K562 (cell line): Measurements from ENCODE around the gene SYN1. TPM values are rescaled to one million over a fixed set of nuclear protein-coding genes. Genes with fewer than 3 reads are reported as not detected.

ENCODE experiments used
- CBFB ChIP-seq: sonication (generic); formaldehyde crosslinking; IDR thresholded peaks from 2 replicates; pipeline ENCODE4 v1.4.0; 2020; ENCODE audit warnings: mild to moderate bottlenecking, missing genetic modification reagents
- ETV6 ChIP-seq, 3 experiments: fragments of 150-350 bp in 1 of 3; sonication (generic) in 1 of 3; formaldehyde crosslinking in 1 of 3; IDR thresholded peaks; 2 replicates each; pipeline versions ENCODE4 v1.6.1 to v1.8.0; 2014 to 2022; ENCODE audit warnings: borderline replicate concordance in 2 of 3, low read depth in 2 of 3, antibody characterized with exemption in 1 of 3, low read length in 1 of 3, mild to moderate bottlenecking in 1 of 3, missing genetic modification reagents in 1 of 3
- FOXP1 ChIP-seq: sonication (generic); formaldehyde crosslinking; IDR thresholded peaks from 2 replicates; pipeline ENCODE4 v1.8.0; 2022; ENCODE audit warnings: mild to moderate bottlenecking, missing genetic modification reagents
- HNRNPUL1 ChIP-seq: fragments of 200-400 bp; formaldehyde crosslinking; IDR thresholded peaks from 2 replicates; pipeline ENCODE4 v1.6.1; 2017; ENCODE audit warnings: low read length
- HOMEZ ChIP-seq: fragments of 250-450 bp; sonication (Bioruptor Pico); IDR thresholded peaks from 2 replicates; pipeline ENCODE4 v1.4.0; 2020; ENCODE audit warnings: mild to moderate bottlenecking, moderate library complexity
- KLF13 ChIP-seq: fragments of 450-650 bp; IDR thresholded peaks from 2 replicates; pipeline ENCODE4 v1.6.1; 2016; ENCODE audit warnings: missing genetic modification characterization, low read depth, mild to moderate bottlenecking, missing compliant biosample characterization, moderate library complexity, borderline replicate concordance
- LARP7 ChIP-seq: fragments of 450-650 bp; IDR thresholded peaks from 2 replicates; pipeline ENCODE4 v1.6.1; 2016
- MTF1 ChIP-seq: fragments of 250-450 bp; sonication (Bioruptor Pico); IDR thresholded peaks from 2 replicates; pipeline ENCODE4 v1.9.0; 2021; ENCODE audit warnings: moderate library complexity, mild to moderate bottlenecking, inconsistent platforms, borderline replicate concordance
- NEUROD1 ChIP-seq: fragments of 150-350 bp; IDR thresholded peaks from 2 replicates; pipeline ENCODE4 v1.6.1; 2014; ENCODE audit warnings: borderline replicate concordance, low read length, low read depth; ENCODE audit not compliant: partially characterized antibody
- NONO ChIP-seq, 2 experiments: fragments of 200-400 bp in 1 of 2; fragments of 450-650 bp in 1 of 2; formaldehyde crosslinking in 1 of 2; IDR thresholded peaks; 2 replicates each; pipeline ENCODE4 v1.6.1; 2017; ENCODE audit warnings: low read depth in 2 of 2, mild to moderate bottlenecking in 2 of 2, moderate library complexity in 2 of 2, low read length in 1 of 2
- PHF8 ChIP-seq: fragments of 200-600 bp; sonication (generic); IDR thresholded peaks from 2 replicates; pipeline ENCODE4 v1.6.1; 2012; ENCODE audit warnings: mixed run types, mild to moderate bottlenecking, inconsistent platforms, low read length, moderate library complexity, borderline replicate concordance
- POLR3G ChIP-seq: IDR thresholded peaks from 2 replicates; pipeline ENCODE4 v1.6.1; 2011; ENCODE audit not compliant: insufficient read length, insufficient replicate concordance; ENCODE audit errors: extremely low read depth
- RBM15 ChIP-seq: fragments of 200-400 bp; formaldehyde crosslinking; IDR thresholded peaks from 2 replicates; pipeline ENCODE4 v1.6.1; 2018; ENCODE audit warnings: mild to moderate bottlenecking, low read length, moderate library complexity; ENCODE audit not compliant: insufficient read depth
- RHOXF2B ChIP-seq: fragments of 250-450 bp; sonication (Bioruptor Pico); conservative IDR thresholded peaks from 2 replicates; pipeline ENCODE4 v1.5.1; 2021
- TBP ChIP-seq: optimal IDR thresholded peaks from 2 replicates; pipeline ENCODE3; 2011; ENCODE audit warnings: low read depth, low read length, improper control_type of control experiment
- TFE3 ChIP-seq: fragments of 450-650 bp; formaldehyde crosslinking; IDR thresholded peaks from 2 replicates; pipeline ENCODE4 v1.4.0; 2020; ENCODE audit warnings: mild to moderate bottlenecking, mixed read lengths
- WHSC1 ChIP-seq: IDR thresholded peaks from one replicate; pipeline ENCODE4 v1.6.1; 2012; ENCODE audit warnings: low read length, control low read depth, inconsistent platforms
- ZBTB8A ChIP-seq: fragments of 450-650 bp; IDR thresholded peaks from 2 replicates; pipeline ENCODE4 v1.6.1; 2018; ENCODE audit warnings: mild to moderate bottlenecking, moderate library complexity; ENCODE audit not compliant: partially characterized antibody
- ZNF146 ChIP-seq: IDR thresholded peaks from one replicate; pipeline ENCODE4 v1.6.1; 2018; ENCODE audit warnings: missing compliant biosample characterization; ENCODE audit not compliant: unreplicated experiment
- ZNF586 ChIP-seq: fragments of 450-650 bp; formaldehyde crosslinking; conservative IDR thresholded peaks from 2 replicates; pipeline ENCODE4 v1.4.0; 2020; ENCODE audit warnings: mild to moderate bottlenecking, moderate library complexity
- polyA plus RNA-seq, 8 experiments: library from polyadenylated mRNA; depleted of rRNA in 4 of 8; stranded (reverse) in 5 of 8; unstranded in 3 of 8; fragments of >200 nt; fragmentation: Nextera tagmentation in 2 of 8; fragmentation: Illumina TruSeq in 1 of 8; extraction: Ambion mirVana in 2 of 8; extraction: Trizol in 1 of 8; gene quantifications; 2 replicates each; pipeline versions ENCODE4 v1.2.1 to v1.2.3, GENCODE V29; 2011 to 2014; ENCODE audit warnings: inconsistent platforms in 1 of 8, missing spikeins in 1 of 8
- total RNA-seq, 7 experiments: library from RNA; depleted of rRNA in 6 of 7; stranded (reverse); fragments of >200 nt in 6 of 7; fragmentation: Illumina TruSeq in 2 of 7; extraction: Trizol in 2 of 7; gene quantifications; 2 replicates each; pipeline versions ENCODE4 v1.2.1 to v1.2.3, GENCODE V29; 2011 to 2021; ENCODE audit warnings: low replicate concordance in 1 of 7
- TF ChIP-seq, protein P1 (sequence below): fragments of 250-450 bp; sonication (Bioruptor Pico); IDR thresholded peaks from 2 replicates; pipeline ENCODE4 v1.9.0; 2021; ENCODE audit warnings: mild to moderate bottlenecking
- TF ChIP-seq, protein P2 (sequence below): sonication (generic); formaldehyde crosslinking; IDR thresholded peaks from 2 replicates; pipeline ENCODE4 v1.8.0; 2022; ENCODE audit warnings: missing genetic modification reagents, mild to moderate bottlenecking, borderline replicate concordance

The SYN1 gene
- total and polyA plus RNA-seq, 9 of the 15 experiments (the other 6 are each of a cell fraction or from before 2014, with no cell fraction given) = 0.01 to 0.28 (median 0.18) TPM; not detected in 2

- TF ChIP-seq RBM15 (no peak), WHSC1 (no peak), ETV6 (IDR thresholded peaks at IDR 0.05; ENCODE audit: borderline replicate concordance in 1 of 2, low read depth in 2 of 2, low read length in 1 of 2) (no peak), ETV6 (CRISPR knock-in tag; IDR thresholded peaks at IDR 0.05; ENCODE audit: borderline replicate concordance) (no peak), FOXP1 (no peak), TBP (peak; percentile 66), POLR3G (no peak), NONO (IDR thresholded peaks at IDR 0.05; ENCODE audit: low read depth in 2 of 2, low read length in 1 of 2) (peak in 1 of 2 experiments; percentile 98; a peak in 3 of 4 replicates), HOMEZ (no peak), LARP7 (no peak), HNRNPUL1 (no peak), ZBTB8A (no peak), NEUROD1 (peak; percentile 80), CBFB (CRISPR knock-in tag) (no peak), PHF8 (peak; percentile 87), RHOXF2B (no peak), MTF1 (CRISPR knock-in tag) (no peak), ZNF586 (no peak), TFE3 (CRISPR knock-in tag) (no peak), ZNF146 (CRISPR knock-in tag) (no peak), KLF13 (no peak)
- TF ChIP-seq, protein P1, sequence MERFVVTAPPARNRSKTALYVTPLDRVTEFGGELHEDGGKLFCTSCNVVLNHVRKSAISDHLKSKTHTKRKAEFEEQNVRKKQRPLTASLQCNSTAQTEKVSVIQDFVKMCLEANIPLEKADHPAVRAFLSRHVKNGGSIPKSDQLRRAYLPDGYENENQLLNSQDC (CRISPR knock-in tag) = no peak
- TF ChIP-seq, protein P2, sequence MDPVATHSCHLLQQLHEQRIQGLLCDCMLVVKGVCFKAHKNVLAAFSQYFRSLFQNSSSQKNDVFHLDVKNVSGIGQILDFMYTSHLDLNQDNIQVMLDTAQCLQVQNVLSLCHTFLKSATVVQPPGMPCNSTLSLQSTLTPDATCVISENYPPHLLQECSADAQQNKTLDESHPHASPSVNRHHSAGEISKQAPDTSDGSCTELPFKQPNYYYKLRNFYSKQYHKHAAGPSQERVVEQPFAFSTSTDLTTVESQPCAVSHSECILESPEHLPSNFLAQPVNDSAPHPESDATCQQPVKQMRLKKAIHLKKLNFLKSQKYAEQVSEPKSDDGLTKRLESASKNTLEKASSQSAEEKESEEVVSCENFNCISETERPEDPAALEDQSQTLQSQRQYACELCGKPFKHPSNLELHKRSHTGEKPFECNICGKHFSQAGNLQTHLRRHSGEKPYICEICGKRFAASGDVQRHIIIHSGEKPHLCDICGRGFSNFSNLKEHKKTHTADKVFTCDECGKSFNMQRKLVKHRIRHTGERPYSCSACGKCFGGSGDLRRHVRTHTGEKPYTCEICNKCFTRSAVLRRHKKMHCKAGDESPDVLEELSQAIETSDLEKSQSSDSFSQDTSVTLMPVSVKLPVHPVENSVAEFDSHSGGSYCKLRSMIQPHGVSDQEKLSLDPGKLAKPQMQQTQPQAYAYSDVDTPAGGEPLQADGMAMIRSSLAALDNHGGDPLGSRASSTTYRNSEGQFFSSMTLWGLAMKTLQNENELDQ (CRISPR knock-in tag) = no peak
Observed at GRCh38 chrX:47560934-47561658, 58.6 kb downstream of the SYN1 start, which contains the start of gene ARAF (continued).
